GM12891 (cell line): ENCODE data around the gene SPEN.

ENCODE experiments used
- DNase-seq: peaks from one replicate; pipeline ENCODE4 v3.0.0; 2011; ENCODE audit warnings: low spot score; ENCODE audit not compliant: insufficient read length
- FAIRE-seq: peaks from 2 replicates; lab custom pipeline; 2011; peaks lifted over from hg19 to GRCh38; lab: Jason Lieb, UNC
- PAX5 ChIP-seq: IDR thresholded peaks from 2 replicates; pipeline ENCODE4 v1.6.1; 2011; ENCODE audit warnings: low read length, moderate library complexity, mild to moderate bottlenecking; ENCODE audit not compliant: insufficient read depth, severe bottlenecking
- POLR2A ChIP-seq: IDR thresholded peaks from 2 replicates; pipeline ENCODE4 v1.6.1; 2011; ENCODE audit warnings: low read depth, low read length, control low read depth
- POLR2AphosphoS5 ChIP-seq: IDR thresholded peaks from 2 replicates; pipeline ENCODE4 v1.6.1; 2011; ENCODE audit warnings: low read depth, low read length, control low read depth
- POU2F2 ChIP-seq: IDR thresholded peaks from 2 replicates; pipeline ENCODE4 v1.6.1; 2011; ENCODE audit warnings: low read depth, mild to moderate bottlenecking, control low read depth, low read length, moderate library complexity
- SPI1 ChIP-seq: IDR thresholded peaks from 2 replicates; pipeline ENCODE4 v1.6.1; 2011; ENCODE audit warnings: low read depth, low read length, control low read depth
- TAF1 ChIP-seq: IDR thresholded peaks from 2 replicates; pipeline ENCODE4 v1.6.1; 2011; ENCODE audit warnings: low read depth, low read length, control low read depth

The SPEN gene

DNA sequence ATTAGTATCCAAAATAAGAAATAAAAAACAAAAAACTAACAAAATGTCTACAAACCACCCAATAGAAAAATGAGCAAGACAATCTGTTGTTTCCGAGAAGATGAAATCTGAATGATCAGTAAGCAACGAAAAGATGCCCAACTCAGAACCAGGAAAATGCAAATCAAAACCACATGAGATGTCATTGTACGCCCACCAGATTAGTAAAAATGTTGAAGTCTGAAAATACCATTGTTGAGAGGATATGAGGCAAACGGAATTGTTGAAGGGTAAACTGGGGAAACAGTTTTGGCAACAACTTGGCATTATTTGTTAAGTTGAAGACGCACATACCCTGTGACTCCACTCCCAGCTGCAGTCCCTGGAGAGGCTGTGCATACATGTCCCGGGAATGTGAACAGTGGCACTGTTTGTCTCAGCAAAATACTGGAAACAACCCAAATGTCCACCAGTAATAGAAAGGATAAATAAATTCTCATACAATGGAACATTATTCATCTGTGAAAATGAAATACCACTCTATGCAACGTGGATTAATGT is 117.8 kb downstream of the SPEN start:
- FAIRE-seq (peak; percentile 90), DNase-seq (no peak)
- TF ChIP-seq PAX5 (no peak), POLR2AphosphoS5 (peak; percentile 50), TAF1 (no peak), POLR2A (no peak; the same call in 1 of the 2 replicates), POU2F2 (peak; percentile 96), SPI1 (peak; percentile 53)

DNA sequence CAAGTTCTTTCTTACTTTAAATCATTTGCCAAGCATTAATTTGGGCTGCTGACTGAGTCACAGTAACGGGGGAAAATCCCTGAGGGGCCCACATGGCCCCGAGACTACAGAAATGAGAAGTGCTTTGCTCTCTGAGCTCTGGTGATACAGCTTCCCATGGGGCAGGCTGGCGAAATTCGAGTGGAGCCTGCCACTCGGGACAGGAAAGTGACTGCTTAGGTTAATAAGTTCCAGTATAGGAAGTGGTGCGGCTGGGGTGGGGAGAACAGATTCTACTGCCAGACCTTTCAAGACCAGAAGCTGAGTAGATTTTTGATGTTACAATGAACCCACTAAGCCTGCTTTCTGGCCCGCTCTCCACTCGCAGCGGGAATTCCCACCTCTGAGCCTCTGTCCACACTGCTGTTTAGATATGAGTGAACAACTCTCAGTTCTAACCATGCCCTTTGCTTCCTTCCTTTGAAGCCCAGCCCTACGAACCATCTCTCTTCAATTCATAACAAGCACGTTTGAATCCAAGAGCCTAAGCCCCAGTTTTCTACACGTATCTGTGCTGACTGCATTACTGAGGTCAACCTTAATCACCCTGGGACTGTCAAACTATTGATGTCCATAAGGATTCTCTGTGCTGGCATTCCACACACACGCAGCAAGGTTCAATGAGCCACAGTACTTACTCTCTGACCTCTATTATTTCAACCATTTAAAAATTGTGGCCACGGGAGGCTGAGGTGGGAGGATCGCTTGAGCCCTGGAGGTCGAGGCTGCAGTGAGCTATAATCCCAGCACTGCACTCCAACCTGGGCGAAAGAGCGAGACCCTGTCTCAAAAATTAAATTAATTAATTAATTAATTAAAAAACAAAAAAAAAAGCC is 118.8 kb downstream of the SPEN start:
- DNase-seq, result no peak
- FAIRE-seq, result peak; percentile 85
- TF ChIP-seq POLR2A (peak; percentile 45; the same call in 1 of the 2 replicates), POU2F2 (peak; percentile 86; the same call in 1 of the 2 replicates), SPI1 (peak; percentile 79), TAF1 (0 out of 2 replicates have a peak, but pooled peaks have one; percentile 49), POLR2AphosphoS5 (no peak), PAX5 (no peak)

DNA sequence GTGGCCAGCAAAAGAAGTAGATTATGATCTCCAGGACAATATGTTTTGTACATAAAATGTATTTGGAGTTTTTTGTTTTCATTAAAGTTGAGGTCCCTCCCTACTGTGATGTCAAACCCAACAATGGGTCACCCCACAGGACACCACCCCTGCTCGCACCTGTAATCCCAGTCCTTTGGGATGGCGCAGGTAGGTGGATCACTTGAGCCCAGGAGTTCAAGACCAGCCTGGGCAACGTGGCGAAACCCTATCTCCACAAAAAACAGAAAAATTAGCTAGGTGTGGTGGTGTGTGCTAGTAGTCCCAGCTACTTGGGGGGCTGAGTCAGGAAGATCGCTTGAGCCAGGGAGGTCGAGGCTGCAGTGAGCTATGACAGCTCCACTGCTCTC is 119.4 kb downstream of the SPEN start:
- TF ChIP-seq POU2F2 (no peak), PAX5 (no peak), POLR2A (no peak)

DNA sequence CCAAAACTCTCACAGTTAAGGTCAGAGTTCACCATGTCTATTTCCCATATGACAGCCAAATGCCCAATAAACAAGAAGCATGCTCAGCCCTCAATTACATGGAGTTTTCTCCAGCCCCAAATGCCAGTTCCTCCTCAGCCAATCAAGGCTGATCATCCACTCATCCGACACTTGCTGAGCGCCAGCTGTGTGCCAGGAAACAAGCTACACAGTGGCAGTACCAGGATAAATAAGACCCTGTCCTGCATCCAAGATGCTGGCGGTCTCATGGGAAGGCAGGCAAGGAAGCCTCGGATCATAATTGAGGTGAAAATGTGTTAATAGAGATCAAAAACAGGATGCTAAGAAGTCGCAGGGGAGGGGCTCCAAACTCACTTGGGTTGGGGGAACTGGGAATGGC is 120.7 kb downstream of the SPEN start:
- TF ChIP-seq POU2F2, result no peak
- no peak for DNase-seq
- no peak for FAIRE-seq

More for the DNA sequence above, 119.4 kb downstream of the SPEN start:
- DNase-seq, result no peak
- FAIRE-seq, result no peak

DNA sequence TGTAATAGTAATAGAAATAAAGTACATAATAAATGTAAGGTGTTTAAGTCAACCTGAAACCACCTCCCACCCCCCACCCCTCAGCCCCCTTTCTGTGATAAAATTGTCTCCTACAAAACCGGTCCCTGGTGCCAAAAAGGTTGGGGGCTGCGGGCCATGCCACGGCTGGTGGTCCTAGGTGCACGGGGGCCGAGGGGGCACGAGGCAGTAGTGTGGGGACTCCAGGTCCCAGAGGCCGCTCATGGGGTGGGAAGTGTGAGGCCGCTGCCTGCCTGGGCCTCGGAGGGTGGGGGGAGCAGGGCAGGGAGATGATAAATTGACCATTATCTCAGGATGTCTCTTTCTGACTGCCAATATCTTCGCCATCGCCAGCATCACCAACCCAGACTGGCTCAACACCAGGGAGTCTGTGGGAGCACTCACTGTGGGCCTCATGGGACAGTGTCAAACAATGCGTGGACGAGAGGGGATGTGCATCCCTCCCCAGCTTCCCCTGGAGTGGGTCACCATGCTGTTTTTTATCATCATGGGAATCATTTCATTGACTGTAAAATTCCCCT is 121.9 kb downstream of the SPEN start:
- FAIRE-seq (no peak), DNase-seq (no peak)
- TF ChIP-seq TAF1 (no peak), POU2F2 (no peak), POLR2A (no peak), POLR2AphosphoS5 (no peak), SPI1 (no peak), PAX5 (no peak)

DNA sequence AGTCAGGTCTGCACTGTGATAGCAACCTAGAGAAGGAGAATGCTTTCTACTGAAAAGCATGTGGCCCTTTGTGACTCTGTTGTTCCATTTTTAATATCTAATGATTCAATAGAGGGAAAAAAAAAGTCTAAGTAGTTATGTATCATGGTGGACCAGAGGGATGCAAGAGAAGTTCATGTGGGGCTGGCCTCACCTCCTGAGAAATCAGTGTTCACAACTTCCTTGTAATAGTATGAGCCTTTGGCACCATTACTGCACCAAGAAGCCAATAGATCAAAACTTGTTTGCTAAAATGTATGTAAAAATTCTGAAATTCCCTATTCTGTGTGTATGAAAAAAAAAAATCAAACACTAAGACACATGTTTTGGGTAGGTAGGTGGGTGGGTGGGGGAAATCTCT is 123.4 kb downstream of the SPEN start:
- no peak for TF ChIP-seq TAF1
- TF ChIP-seq PAX5, result no peak
- no peak for TF ChIP-seq POU2F2
- TF ChIP-seq SPI1, result no peak
- no peak for TF ChIP-seq POLR2AphosphoS5
- TF ChIP-seq POLR2A, result no peak
- FAIRE-seq, result no peak
- no peak for DNase-seq

DNA sequence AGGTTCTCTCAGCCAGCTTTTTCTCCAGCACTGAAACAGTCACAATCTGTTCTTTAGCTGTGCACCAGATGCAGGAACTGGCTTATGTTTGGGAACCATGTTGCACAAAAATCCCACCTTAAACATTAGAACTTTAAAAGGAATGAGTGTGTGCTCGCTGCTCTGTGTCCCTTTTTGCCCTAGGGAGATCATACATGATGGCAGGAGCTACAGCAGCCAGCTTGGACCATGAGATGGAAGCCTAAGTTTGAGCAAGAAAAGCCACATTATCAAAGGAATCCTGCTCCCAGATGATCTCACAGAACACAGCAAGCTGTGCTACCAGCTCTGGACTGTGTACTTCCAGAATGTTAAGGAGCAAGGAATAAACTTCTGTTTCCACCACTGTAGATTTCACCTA is 124.9 kb downstream of the SPEN start:
- FAIRE-seq (no peak), DNase-seq (no peak)
- TF ChIP-seq POLR2AphosphoS5 (no peak), POU2F2 (no peak), SPI1 (no peak), POLR2A (no peak), PAX5 (no peak), TAF1 (no peak)

DNA sequence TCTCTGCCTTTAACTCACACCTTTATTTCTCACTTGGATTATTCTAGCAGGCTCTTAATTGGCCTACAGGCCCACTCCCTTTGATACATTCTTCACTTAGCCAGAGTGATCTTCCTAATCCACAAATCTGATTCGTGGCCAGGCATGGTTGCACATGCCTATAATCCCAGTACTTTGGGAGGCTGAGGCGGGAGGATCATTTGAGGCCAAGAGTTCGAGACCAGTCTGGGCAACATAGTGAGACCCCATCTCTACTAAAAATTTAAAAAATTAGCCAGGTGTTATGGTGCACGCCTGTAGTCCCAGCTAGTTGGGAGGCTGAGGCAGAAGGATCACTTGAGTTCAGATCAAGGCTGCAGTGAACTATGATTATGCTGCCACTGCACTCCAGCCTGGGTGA is 126.3 kb downstream of the SPEN start:
- DNase-seq, result no peak
- no peak for FAIRE-seq
- TF ChIP-seq POLR2AphosphoS5 (no peak), POLR2A (no peak), SPI1 (no peak)

DNA sequence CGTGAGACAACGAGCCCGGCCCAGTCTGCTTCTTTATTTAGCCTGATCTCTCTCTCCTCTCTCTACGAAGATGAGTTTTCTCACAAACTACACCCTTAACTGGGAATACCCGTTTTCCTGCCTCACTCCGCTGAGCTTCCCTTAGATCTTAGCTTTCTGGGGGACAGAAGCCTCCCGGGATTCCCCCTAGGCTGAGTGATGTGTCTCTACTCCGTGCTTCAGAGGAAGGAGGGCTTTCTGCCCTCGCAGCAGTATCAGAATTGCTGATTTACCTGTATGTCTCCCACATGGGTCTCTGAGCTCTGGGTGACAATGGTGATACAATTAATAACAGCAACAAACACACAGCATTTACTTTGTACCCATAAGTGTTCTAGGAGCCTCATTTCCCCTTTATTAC is 127.3 kb downstream of the SPEN start:
- no peak for DNase-seq

DNA sequence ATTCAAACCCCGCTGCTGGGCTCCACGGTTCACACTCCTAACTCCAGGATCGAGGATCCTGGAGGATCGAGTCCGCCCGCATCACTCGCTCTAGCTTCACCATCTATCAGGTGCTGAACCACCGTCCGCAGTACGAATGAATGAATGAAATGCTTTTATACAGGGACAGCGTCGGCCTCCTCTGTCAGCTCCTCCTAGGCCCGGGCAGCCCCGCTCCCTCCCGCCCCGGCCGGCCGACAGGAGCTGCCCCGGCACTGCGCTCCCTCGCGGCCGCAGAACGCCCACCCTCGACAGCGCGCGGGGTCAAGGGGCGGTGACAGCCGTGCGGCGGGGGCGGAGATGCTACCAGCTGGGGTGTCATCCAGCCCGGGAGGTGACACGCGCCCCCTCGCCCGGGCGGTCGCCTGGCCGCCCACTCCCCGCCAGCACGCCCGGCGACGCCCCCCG is 127.9 kb downstream of the SPEN start:
- TF ChIP-seq PAX5, result no peak
- TF ChIP-seq POLR2A, result peak; percentile 27; the same call in 1 of the 2 replicates
- TF ChIP-seq POU2F2, result 0 out of 2 replicates have a peak, but pooled peaks have one; percentile 16
- no peak for FAIRE-seq
- DNase-seq, result peak; percentile 73

More for the DNA sequence above, 127.3 kb downstream of the SPEN start:
- TF ChIP-seq TAF1 (no peak), POU2F2 (no peak), POLR2A (peak; percentile 5; the same call in 1 of the 2 replicates), SPI1 (no peak), POLR2AphosphoS5 (no peak), PAX5 (no peak)
- FAIRE-seq, result no peak
